Sigmoid colon (tissue), 4 donors: ENCODE data around the gene FBXL13.

Source experiments
- CTCF ChIP-seq, 4 experiments: fragments of 450-650 bp in 3 of 4; fragments of 200-600 bp in 1 of 4; IDR thresholded peaks; one replicate each; pipeline ENCODE4 v1.5.1; 2016 to 2019; ENCODE audit warnings: antibody characterized with exemption in 4 of 4, mild to moderate bottlenecking in 3 of 4, moderate library complexity in 2 of 4
- EP300 ChIP-seq, 4 donors: sonication (generic); formaldehyde crosslinking; IDR thresholded peaks; one replicate each; pipeline ENCODE4 v1.6.1; 2017; ENCODE audit warnings: antibody characterized with exemption in 4 of 4
- POLR2A ChIP-seq, 2 donors: fragments of 450-650 bp; IDR thresholded peaks; one replicate each; pipeline ENCODE4 v1.6.1; 2016; ENCODE audit warnings: antibody characterized with exemption in 2 of 2, mild to moderate bottlenecking in 2 of 2, moderate library complexity in 2 of 2
- POLR2AphosphoS5 ChIP-seq, 4 donors: sonication (generic); formaldehyde crosslinking; IDR thresholded peaks; one replicate each; pipeline ENCODE4 v1.6.1; 2017; ENCODE audit warnings: antibody characterized with exemption in 4 of 4

- TF ChIP-seq CTCF (IDR thresholded peaks at IDR 0.05) (no peak), POLR2A (IDR thresholded peaks at IDR 0.05) (no peak), EP300 (IDR thresholded peaks at IDR 0.05) (no peak), POLR2AphosphoS5 (IDR thresholded peaks at IDR 0.05) (no peak)
These were observed 25.8 kb upstream of the FBXL13 start for GRCh38 chr7:103100348-103100747.
